ENCODE results near the gene PGLYRP2. TPM values are rescaled to one million over a fixed set of nuclear protein-coding genes. Genes with fewer than 3 reads are reported as not detected.
"Not testable (repeated sequence)": the region's sequence is repeated elsewhere in the genome, so short reads cannot be mapped to it uniquely, and the experiment has no call there.

Gene PGLYRP2
- total RNA-seq, 1 donor from 2014 or later: not detected

DNA sequence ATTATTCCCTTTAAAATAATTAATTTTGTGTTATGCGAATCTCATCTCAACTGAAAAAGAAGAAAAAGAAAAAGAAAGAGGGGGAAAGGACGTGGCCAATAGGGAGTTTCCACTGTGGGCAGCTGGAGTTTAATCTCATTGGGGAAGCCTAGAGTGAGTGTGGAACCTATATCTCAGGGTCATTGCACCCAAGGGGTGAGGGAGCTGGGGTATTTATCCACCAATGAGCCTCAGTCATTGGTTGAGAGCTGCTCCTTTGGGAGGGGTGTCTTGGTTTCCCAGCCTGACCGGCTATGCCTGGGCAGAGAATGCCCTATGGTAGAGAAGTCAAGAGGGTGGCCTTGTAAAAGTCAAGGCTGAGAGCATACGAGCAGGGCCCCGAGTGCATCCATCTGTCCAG is 45.5 kb upstream of the PGLYRP2 start:
- no peaks in the 10 kb centered on the region for H3K4me1 Mint-ChIP-seq (ENCODE audit: unreplicated experiment)
- no peaks in the 10 kb centered on the region for H3K36me3 Mint-ChIP-seq (ENCODE audit: unreplicated experiment)
- no peaks in the 10 kb centered on the region for H3K27me3 Mint-ChIP-seq (ENCODE audit: unreplicated experiment)
- H3K4me3 Mint-ChIP-seq (ENCODE audit: unreplicated experiment): no peak overlapping the region
- TF ChIP-seq, protein P1, sequence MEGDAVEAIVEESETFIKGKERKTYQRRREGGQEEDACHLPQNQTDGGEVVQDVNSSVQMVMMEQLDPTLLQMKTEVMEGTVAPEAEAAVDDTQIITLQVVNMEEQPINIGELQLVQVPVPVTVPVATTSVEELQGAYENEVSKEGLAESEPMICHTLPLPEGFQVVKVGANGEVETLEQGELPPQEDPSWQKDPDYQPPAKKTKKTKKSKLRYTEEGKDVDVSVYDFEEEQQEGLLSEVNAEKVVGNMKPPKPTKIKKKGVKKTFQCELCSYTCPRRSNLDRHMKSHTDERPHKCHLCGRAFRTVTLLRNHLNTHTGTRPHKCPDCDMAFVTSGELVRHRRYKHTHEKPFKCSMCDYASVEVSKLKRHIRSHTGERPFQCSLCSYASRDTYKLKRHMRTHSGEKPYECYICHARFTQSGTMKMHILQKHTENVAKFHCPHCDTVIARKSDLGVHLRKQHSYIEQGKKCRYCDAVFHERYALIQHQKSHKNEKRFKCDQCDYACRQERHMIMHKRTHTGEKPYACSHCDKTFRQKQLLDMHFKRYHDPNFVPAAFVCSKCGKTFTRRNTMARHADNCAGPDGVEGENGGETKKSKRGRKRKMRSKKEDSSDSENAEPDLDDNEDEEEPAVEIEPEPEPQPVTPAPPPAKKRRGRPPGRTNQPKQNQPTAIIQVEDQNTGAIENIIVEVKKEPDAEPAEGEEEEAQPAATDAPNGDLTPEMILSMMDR (IDR thresholded peaks at IDR 0.05): no peak
- H3K9me3 Mint-ChIP-seq (ENCODE audit: unreplicated experiment): no peaks in the 10 kb centered on the region
- no peak overlapping the region for H3K27ac Mint-ChIP-seq (ENCODE audit: unreplicated experiment)
- no peak for DNase-seq (ENCODE audit: extremely low spot score, unreplicated experiment)

DNA sequence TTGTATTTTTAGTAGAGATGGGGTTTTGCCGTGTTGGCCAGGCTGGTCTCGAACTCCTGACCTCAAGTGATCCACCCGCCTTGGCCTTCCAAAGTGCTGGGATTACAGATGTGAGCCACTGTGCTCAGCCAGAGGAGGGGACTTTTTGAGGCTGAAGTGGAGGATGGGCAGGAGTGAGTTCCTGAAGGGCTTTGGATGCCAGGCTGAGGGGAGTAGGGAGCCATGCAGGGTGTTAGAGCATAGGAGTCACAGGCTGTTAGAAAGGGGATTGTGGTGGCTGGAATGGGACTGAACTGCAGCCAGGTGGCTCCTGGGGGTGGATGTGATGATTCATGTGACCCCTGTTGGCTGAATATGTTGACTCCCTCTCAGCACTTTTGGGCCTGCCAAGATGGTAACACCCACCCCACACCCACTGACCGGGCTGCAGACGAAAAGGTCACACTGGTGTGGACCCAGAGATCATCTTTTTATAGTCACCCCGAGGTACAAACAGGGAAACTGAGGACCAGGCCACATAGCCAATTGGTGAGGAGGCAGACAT is 40.2 kb upstream of the PGLYRP2 start:
- DNase-seq (ENCODE audit: extremely low spot score, unreplicated experiment): no peak
- TF ChIP-seq, protein P1 (IDR thresholded peaks at IDR 0.05): no peak
- H3K27me3 Mint-ChIP-seq (ENCODE audit: unreplicated experiment): no peaks in the 10 kb centered on the region

DNA sequence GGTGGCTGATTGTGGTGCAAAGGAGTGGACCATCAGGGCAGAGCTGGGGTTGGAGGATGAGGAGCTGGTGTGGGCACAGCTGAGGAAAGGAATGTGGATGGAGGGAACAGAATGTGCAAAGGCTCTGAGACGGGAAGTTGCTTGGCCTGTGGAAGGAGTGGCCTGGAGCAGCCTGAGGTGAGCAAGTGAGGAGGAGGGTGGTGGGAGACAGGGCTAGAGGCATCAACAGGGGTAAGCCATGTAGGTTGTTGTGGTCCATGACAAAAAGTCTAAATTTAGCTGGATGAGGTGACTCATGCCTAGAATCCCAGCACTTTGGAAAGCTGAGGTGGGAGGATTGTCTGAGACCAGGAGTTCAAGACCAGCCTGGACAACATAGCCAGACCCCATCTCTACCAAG is 38.5 kb upstream of the PGLYRP2 start:
- no peaks in the 10 kb centered on the region for H3K4me1 Mint-ChIP-seq (ENCODE audit: unreplicated experiment)
- H3K36me3 Mint-ChIP-seq (ENCODE audit: unreplicated experiment): no peaks in the 10 kb centered on the region
- H3K9me3 Mint-ChIP-seq (ENCODE audit: unreplicated experiment): peaks cover 5% of the 10 kb centered on the region
- no peak for DNase-seq (ENCODE audit: extremely low spot score, unreplicated experiment)
- no peak overlapping the region for H3K27ac Mint-ChIP-seq (ENCODE audit: unreplicated experiment)
- TF ChIP-seq, protein P1 (IDR thresholded peaks at IDR 0.05): no peak
- H3K27me3 Mint-ChIP-seq (ENCODE audit: unreplicated experiment): no peaks in the 10 kb centered on the region
- H3K4me3 Mint-ChIP-seq (ENCODE audit: unreplicated experiment): no peak overlapping the region

More for the DNA sequence above, 40.2 kb upstream of the PGLYRP2 start:
- Mint-ChIP-seq H3K36me3 (ENCODE audit: unreplicated experiment) (no peaks in the 10 kb centered on the region), H3K9me3 (ENCODE audit: unreplicated experiment) (peaks cover 5% of the 10 kb centered on the region), H3K27ac (ENCODE audit: unreplicated experiment) (no peak overlapping the region), H3K4me1 (ENCODE audit: unreplicated experiment) (no peaks in the 10 kb centered on the region), H3K4me3 (ENCODE audit: unreplicated experiment) (no peak overlapping the region)

DNA sequence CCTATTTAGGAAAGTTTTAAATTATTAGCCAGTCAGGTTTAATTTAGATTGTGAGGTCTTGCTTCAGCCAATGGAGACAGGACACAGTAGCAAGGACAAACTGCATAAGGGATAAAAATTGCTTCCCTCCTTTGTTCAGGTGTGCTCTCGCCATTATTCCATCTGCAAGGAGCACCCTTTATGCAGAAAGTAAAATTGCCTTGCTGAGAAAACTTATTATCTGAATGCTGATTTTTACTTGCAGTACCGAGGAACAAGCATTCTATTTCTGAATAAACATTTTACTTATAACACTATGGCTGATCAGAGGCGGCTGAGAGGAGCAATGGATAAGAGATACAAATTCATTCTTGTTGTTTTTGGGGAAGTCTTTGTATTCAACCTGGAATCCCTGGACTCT is 37.1 kb upstream of the PGLYRP2 start:
- TF ChIP-seq, protein P1 (IDR thresholded peaks at IDR 0.05): no peak
- no peak for DNase-seq (ENCODE audit: extremely low spot score, unreplicated experiment)
- Mint-ChIP-seq H3K4me3 (ENCODE audit: unreplicated experiment) (no peak overlapping the region), H3K27me3 (ENCODE audit: unreplicated experiment) (no peaks in the 10 kb centered on the region), H3K9me3 (ENCODE audit: unreplicated experiment) (peaks cover 5% of the 10 kb centered on the region), H3K4me1 (ENCODE audit: unreplicated experiment) (no peaks in the 10 kb centered on the region), H3K27ac (ENCODE audit: unreplicated experiment) (no peak overlapping the region), H3K36me3 (ENCODE audit: unreplicated experiment) (no peaks in the 10 kb centered on the region)

DNA sequence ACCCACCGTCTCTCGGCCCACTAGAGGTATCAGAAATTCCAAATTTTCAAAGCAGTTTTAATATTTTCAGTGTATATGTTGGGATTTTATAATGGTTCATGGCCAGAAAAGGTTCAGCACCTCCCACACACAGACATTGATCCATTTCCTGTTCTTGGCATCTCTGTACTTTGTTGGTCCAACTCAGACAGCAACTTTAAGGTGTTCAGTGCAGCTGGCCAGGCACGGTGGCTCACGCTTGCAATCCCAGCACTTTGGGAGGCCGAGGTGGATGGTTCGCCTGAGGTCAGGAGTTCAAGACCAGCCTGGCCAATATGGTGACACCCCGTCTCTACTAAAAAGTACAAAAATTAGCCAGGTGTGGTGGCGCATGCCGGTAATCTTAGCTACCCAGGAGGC is 35.9 kb upstream of the PGLYRP2 start:
- DNase-seq (ENCODE audit: extremely low spot score, unreplicated experiment); H3K4me1 Mint-ChIP-seq (ENCODE audit: unreplicated experiment); H3K27me3 Mint-ChIP-seq (ENCODE audit: unreplicated experiment); H3K36me3 Mint-ChIP-seq (ENCODE audit: unreplicated experiment); H3K27ac Mint-ChIP-seq (ENCODE audit: unreplicated experiment); H3K4me3 Mint-ChIP-seq (ENCODE audit: unreplicated experiment); H3K9me3 Mint-ChIP-seq (ENCODE audit: unreplicated experiment): not testable (repeated sequence)

Measured in osteocyte (in vitro differentiated cells).